ENCODE measurements around the gene PIK3AP1.

- TF ChIP-seq CTCF (IDR thresholded peaks at IDR 0.05) (no peak), POLR2A (IDR thresholded peaks at IDR 0.05) (no peak)
Measured at GRCh38 chr10:96619796-96620773, 100.2 kb downstream of the PIK3AP1 start.

All from right lobe of liver (tissue), 4 donors.